ENCODE data around the gene C1orf185. TPM values are rescaled to one million over a fixed set of nuclear protein-coding genes. Genes with fewer than 3 reads are reported as not detected.
A peak's percentile ranks its signal among the peaks of the same experiment; 100 is the strongest.
"Not testable (repeated sequence)": the region's sequence is repeated elsewhere in the genome, so short reads cannot be mapped to it uniquely, and the experiment has no call there.

Gene C1orf185
- polyA plus RNA-seq, 5 donors = not detected

DNA sequence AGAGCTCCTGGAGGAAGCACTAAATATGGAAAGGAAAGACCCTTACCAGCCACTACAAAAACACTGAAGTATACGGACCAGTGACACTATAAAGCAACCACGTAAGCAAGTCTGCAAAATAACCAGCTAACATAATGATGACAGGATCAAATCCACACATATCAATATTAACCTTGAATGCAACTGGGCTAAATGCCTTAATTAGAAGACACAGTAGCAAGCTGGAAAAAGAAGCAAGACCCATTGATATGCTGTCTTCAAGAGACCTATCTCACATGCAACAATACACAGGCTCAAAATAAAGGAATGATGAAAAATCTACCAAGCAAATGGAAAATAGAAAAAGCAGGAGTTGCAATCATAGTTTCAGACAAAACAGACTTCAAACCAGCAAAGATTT lies 31.0 kb downstream of the C1orf185 start:
- no peak for DNase-seq

DNA sequence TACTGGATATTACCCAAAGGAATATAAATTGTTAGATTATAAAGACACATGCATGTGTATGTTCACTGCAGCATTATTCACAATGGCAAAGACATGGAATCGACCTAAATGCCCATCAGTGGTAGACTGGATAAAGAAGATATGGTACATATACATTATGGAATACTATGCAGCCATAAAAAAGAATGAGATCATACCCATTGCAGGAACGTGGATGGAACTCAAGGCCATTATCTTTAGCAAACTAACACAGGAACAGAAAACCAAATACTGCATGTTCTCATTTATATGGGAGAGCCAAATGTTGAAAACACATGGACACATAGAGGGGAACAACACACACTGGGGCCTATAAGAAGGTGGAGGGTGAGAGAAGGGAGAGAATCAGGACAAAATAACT lies 35.7 kb downstream of the C1orf185 start:
- DNase-seq = not testable (repeated sequence)

DNA sequence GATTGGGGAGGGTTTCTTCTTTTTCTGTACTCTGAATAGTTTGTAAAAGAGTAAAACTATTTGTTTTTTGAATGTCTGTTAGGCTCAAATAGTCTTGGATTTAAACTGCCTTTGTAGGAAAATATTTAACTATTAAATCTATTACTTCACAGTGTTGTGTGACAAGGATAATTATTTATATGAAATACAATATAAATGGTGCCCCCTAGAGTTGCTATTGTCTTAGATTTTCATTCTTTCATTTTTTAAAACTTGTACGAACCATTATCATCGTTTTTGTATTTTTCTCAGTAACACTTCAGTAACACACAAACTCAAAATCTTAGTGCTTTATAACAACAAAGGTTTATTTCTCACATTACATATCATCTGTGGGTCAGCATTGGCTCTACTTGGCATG lies 37.4 kb downstream of the C1orf185 start:
- no peak for DNase-seq

DNA sequence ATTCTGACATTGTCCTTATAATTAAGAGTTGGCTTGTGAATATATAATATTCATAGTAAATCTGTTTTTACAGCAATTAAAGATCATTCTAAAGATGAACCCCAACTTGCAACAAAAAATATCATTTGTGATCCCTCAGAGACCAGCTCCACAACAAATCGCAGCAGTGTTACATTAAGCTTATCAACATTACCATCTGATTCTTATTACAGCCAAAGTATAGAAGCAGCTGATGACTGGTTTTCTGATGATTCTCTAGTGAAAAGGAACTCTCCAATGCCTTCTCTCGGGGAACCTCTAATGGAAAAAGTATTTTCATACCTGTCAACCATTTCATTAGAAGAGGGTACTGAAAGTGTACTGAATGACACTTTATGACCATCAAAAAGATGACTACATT lies 45.4 kb downstream of the C1orf185 start:
- no peak for DNase-seq

DNA sequence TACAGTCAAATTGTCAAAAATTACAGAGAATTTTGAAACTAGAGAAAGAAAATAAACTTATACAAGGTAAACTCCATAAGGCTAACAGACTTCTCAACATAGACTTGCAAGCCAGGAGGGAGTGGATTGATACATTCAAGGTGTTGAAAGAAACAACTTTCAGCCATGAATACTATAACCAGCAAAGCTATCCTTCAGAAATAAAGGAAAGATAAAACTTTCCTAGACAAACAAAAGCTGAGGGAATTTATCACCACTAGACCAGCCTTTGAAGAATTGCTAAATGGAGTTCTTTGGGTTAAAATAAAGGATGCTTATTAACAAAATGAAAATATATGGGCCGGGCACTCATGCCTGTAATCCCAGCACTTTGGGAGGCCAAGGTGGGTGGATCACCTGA lies 52.7 kb downstream of the C1orf185 start:
- DNase-seq = no peak

DNA sequence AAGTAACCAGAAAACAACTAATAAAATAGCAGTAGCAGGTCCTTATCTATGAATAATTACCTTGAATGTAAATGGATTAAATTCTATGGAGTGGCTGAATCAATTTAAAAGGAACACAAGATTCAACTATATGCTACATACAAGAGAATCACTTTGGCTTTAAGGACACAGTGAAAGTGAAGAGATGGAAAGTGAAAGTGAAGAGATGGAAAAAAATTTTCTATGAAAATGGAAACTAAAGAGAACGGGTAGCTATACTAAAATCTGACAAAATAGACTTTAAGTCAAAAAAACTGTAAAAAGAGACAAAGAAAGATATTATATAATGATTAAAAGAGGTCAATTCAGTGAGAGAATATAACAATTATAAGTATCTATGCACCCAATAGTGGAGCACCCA lies 54.7 kb downstream of the C1orf185 start:
- no peak for DNase-seq

DNA sequence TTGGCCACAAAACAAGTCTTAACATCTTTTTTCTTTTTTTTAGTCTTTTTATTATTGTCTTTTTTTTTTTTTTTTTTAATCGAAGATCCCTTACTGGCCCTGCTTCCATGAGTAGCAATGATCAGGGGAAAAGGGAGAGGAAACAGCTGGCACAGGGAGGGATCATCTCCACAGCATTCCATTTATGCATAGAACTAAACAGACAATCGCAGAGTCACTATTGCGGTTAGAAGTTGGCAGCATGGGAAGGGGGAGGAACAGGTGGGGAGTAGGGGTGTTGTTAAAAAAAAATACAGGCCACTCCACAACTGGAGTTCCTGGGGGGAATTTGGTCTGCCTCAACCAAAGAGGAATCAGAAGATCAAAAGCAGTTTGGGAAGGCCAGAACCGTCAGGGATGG lies 55.4 kb downstream of the C1orf185 start:
- DNase-seq = no peak

DNA sequence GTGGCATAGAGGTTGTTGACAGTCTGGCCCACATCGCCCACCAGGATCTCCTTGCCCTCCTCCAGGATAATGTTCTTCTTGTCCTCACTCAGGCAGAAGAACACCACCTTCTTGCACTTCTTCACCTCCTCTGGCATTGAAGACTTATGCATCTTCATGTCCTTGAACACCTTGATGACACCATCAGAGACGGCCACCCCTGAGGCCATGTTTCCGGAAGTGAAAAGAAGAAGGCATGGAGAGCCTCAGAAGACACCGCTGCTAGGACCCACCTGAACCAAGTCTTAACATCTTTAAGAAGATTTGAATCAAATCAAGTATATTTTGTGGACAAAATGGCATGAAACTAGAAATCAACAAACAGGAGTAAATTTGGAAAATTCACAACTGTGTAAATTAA lies 56.2 kb downstream of the C1orf185 start:
- DNase-seq = no peak

DNA sequence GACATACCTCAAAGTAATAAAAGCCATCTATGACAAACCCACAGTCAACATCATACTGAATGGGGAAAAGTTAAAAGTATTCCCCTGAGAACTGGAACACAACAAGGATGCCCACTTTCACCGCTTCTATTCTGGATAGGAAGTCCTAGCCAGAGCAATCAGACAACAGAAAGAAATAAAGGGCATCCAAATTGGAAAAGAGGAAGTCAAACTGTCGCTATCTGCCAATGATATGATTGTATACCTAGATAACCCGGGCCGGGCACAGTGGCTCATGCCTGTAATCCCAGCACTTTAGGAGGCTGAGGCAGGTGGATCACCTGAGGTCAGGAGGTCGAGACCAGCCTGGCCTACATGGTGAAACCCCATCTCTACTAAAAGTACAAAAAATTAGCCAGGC lies 60.5 kb downstream of the C1orf185 start:
- DNase-seq = not testable (repeated sequence)

DNA sequence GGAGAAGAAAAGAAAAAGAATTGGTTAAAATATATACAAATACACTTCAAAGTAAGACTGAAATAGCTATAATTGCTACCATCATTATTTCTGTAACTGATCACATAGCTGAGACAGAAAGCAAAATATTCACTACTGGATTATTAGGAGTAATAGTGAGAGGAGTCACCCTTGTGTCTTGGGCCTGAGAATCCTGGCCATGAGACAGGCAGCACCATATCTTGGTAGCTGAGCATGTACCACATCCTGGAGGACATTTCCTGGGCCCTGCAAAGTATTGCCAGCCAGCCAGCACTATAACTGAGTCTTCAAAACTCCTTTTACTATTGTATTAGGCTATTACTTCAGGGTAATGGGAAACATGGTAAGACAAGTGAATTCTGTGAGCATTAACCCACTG lies 63.5 kb downstream of the C1orf185 start:
- DNase-seq = no peak

DNA sequence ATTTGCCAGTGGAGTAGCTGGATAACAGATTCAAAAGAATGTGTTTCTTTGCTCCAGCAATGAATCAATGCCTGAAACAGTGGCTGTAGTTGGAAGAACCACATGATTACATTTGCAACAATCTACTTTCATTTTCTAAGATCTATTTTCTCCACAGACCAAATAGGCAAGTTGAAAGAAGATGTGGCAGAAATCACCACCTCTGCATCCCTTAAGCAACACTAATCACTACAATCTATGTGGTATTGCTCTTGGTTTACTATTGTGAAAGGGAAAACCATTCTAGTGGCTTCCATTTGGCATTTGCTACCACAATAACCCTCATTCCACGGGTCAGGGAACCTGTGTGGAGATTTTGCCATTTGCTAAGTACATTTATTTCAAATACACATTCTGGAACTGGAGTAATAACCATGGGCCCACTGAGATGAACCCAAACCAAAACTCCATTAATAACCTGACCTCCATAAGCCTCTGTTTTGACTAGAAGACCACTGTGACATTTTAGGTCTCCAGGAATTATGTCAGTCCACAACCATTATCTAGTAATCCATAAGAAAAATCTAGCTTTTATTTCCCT lies 66.3 kb downstream of the C1orf185 start:
- no peak for DNase-seq

DNA sequence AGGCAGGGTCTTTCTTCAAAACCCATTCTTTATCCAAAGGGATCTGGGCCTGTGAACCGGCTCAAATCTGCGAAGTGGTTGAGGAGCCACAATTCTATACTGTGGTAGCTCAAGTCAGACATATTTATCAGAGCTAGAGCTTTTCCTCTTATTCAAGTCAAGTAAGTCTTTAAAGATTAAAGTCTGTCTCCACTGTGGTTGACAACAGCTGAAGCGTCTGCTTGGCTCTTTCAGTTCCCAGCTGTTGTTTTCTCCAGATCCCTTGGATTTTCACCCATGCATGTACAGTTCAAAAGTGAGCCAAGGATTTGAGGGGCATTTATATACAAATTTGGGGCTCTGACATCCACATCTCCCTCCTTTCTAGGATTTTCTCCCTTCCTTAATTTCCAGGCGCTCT lies 66.9 kb downstream of the C1orf185 start:
- DNase-seq = no peak

DNA sequence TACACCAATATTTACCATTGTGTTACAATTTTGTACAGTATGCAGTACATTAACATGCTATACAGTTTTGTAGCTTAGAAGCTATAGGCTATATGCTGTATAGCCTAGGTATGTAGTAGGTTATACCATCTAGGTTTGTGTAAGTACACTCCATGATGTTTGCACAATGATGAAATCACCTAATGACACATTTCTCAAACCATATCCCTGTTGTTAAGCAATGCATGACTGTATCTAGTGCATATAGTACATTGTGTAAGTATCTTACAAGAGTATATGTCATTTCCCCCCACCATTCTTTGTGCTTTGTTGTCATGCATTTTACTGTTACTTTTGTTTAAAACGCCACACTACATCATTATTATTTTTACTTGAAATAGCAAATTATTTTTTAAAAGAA lies 68.3 kb downstream of the C1orf185 start:
- no peak for DNase-seq

DNA sequence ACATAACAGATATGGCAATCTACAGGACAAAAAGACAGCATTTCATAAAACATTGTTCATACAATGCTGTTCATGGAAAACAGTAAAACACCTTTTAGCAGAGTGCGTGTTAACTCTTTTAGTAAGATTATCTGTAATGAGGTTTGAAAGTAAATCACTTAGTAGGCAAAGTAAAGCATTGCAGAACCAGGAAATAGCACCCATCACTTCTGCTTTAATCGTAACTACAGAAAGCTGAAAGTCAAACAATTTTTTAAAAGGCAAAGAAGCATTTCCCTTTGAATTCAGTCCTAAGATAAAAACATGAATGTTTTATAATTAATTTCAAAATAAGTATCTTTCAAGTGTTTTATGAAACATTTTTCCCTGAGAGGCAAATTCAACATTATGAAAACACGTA lies 70.8 kb downstream of the C1orf185 start:
- DNase-seq = no peak

DNA sequence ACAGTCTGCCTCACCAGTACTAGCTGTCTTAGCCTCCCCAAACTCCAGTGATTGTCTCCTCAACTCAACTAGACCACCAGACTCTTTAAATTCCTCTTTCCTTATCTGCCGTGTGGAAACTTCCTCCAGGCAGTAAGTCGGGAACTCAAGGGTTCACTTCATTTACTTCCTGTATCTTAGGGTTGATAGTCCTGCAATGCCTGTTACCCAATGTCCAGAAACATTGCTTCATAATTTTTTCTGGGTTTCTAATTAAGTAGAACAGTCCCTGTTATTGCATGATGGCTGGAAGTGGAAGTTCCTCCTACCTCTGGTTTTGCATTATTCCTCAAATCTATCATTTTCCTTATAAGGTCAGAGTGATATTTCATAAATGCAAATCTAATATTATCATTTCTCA lies 73.2 kb downstream of the C1orf185 start:
- no peak for DNase-seq

DNA sequence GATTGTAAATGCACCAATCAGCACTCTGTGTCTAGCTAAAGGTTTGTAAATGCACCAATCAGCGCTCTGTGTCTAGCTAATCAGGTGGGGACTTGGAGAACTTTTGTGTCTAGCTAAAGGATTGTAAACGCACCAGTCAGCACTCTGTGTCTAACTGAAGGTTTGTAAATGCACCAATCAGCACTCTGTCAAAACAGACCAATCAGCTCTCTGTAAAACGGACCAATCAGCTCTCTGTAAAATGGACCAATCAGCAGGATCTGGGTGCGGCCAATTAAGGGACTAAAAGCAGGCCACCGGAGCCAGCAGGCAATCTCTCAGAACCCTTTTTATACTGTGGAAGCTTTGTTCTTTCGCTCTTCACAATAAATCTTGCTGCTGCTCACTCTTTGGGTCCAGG lies 76.0 kb downstream of the C1orf185 start:
- DNase-seq = not testable (repeated sequence)

DNA sequence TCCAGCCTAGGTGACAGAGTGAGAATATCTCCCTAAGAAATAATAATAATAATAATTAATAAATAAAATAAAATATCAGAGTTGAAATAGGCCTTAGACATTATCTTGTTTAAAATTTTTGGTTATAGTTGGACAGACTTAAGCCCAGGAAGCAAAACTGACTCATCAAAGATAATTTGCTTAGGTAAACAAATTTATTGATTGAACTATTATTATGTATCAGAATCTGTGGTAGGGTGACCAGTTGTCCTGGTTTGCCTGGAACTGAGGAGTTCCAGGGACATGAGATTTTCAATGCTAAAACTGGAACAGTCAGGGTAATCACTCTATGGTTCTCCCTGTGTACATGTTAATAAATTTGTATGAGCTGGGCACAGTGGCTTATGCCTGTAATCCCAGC lies 86.2 kb downstream of the C1orf185 start:
- no peak for DNase-seq

DNA sequence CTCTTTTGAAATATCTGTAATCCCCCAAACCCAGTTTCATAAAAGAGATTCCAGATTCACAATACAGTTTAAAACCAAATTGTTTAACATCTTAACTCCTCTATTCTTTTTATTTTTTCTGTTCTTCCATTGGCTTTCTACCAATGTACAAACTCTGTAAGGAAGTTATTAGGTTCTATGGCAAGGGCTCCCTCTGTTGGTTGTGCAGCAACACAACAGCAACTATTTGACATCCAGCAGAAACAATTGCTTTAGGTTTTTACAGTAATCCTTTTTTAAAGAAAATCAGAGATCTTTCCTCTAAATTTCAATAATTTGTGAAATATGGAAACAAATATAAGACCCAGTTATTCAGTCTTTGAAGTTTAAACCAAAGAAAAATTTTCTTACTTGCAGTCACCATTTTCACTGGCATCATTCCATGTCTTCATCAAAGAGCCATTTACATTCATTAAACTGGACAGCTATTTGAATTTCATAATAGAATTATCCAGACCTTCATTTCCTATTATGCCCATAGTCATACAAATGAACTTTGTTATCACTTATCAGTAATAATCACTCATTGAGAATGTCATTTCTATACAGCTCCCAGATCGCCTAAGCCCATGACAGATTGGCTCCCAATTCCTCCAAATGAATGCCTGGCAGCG lies 87.5 kb downstream of the C1orf185 start:
- peak; percentile 37 to 53 for DNase-seq

DNA sequence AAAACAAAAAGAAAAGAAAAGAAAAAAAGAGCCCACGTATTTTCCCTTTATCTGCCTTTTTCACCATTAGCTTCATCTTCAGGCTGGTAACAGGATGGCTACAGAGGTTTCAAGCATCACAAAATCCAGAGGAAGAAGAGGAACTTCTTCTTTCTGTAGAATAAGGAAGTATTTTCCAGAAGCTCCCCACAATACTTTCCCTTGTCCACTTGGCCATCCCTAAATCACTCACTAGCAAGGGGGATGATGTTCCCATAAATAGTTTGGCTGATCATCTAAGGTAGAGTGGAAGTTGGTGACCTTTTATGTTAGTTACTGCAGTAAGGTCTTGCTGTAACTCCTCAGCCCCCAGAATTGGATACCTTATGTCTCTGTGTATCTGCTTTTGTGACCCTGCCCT lies 88.9 kb downstream of the C1orf185 start:
- no peak for DNase-seq

DNA sequence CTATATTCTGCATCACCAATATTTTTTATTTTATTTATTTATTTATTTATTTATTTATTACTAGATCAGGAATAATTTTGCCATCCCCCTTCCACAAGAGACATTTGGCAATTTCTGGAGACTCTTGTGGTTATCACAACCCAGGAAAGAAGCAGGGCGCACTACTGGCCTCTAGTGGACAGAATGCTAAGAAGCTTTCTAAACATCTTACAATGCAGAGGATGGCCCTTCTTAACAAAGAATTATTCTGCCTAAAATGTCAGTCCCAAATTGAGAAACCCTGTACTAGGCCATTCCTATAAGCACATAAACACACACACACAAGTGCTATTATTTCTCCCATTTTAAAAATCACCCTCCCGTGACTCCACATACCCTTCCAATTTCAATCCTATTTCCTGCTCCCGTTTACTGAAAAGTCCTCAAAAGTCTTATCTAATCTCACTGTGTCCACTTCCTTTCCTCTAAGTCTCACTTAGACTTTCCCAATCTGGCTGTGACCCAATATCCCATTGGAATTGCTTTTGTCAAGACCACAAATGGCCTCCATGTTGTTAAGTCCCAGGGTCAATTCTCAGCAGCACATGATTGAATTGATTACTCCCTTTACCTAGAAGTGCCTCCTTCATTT lies 90.3 kb downstream of the C1orf185 start:
- peak; percentile 39 to 56 for DNase-seq

DNA sequence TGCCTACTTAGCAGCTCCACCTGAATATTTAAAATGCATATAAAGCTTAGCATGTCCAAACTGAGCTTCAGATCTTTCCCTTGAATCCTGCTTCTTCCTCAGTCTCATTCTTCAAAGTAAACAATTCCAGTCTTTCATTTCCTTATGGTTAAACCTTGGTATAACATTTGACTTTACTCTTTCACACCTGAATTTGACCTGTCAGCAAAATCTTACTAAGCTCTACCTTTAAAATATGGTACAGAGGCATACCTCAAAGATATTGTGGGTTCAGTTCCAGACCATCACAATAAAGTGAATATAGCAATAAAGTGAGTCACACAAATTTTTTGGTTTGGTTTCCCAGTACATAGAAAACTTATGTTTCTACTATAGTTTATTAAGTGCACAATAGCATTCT lies 91.5 kb downstream of the C1orf185 start:
- no peak for DNase-seq

Data from right lung (tissue), 5 donors.